Activated T-helper 17 cell treated with anti-CD3 and anti-CD28 coated beads, Interleukin-2, amount 50 U/mL, for 72 hours (primary cell): Measurements from ENCODE around the gene CBLIF. TPM values are rescaled to one million over a fixed set of nuclear protein-coding genes. Genes with fewer than 3 reads are reported as not detected.
"Not testable (repeated sequence)": the region's sequence is repeated elsewhere in the genome, so short reads cannot be mapped to it uniquely, and the experiment has no call there.

Experiments
- ATAC-seq: fragments of 150-1000 bp; cut with Tn5 transposase; replicated peaks from 2 replicates; pipeline ENCODE4 v1.10.0; 2021; ENCODE audit warnings: mild to moderate bottlenecking, moderate library complexity
- H3K27ac Mint-ChIP-seq: one replicate; pipeline ENCODE4 v1.8.0; 2022; ENCODE audit warnings: mixed read lengths
- H3K27me3 Mint-ChIP-seq: one replicate; pipeline ENCODE4 v1.8.0; 2022; ENCODE audit warnings: mixed read lengths
- H3K36me3 Mint-ChIP-seq: one replicate; pipeline ENCODE4 v1.8.0; 2022; ENCODE audit warnings: low read depth, mild to moderate bottlenecking, mixed read lengths
- H3K4me1 Mint-ChIP-seq: one replicate; pipeline ENCODE4 v1.8.0; 2022; ENCODE audit warnings: mixed read lengths
- H3K4me3 Mint-ChIP-seq: one replicate; pipeline ENCODE4 v1.8.0; 2022; ENCODE audit warnings: mild to moderate bottlenecking, mixed read lengths
- H3K9me3 Mint-ChIP-seq: one replicate; pipeline ENCODE4 v1.8.0; 2022; ENCODE audit warnings: mixed read lengths
- total RNA-seq, 2 donors: library from RNA; stranded (reverse); gene quantifications; one replicate each; pipeline ENCODE4 v1.2.3, GENCODE V29; 2022

The CBLIF gene
- total RNA-seq, 2 donors from 2014 or later, result not detected

GRCh38 chr11:59800390-59801025, 44.8 kb downstream of the CBLIF start:
- no peak for ATAC-seq
- Mint-ChIP-seq H3K27me3 (no peaks in the 10 kb centered on the region), H3K4me1 (no peaks in the 10 kb centered on the region), H3K27ac (no peak overlapping the region), H3K4me3 (no peak overlapping the region), H3K36me3 (peaks cover 39% of the 10 kb centered on the region), H3K9me3 (no peaks in the 10 kb centered on the region)

- no peak overlapping the region for H3K27ac Mint-ChIP-seq
- no peak for ATAC-seq
- H3K4me3 Mint-ChIP-seq, result no peak overlapping the region
- H3K27me3 Mint-ChIP-seq, result no peaks in the 10 kb centered on the region
- no peaks in the 10 kb centered on the region for H3K4me1 Mint-ChIP-seq
- no peaks in the 10 kb centered on the region for H3K9me3 Mint-ChIP-seq
- peaks cover 27% of the 10 kb centered on the region for H3K36me3 Mint-ChIP-seq
Observed at GRCh38 chr11:59794417-59794816, 50.9 kb downstream of the CBLIF start.

- ATAC-seq, result no peak
- Mint-ChIP-seq H3K9me3 (no peaks in the 10 kb centered on the region), H3K4me1 (no peaks in the 10 kb centered on the region), H3K27me3 (no peaks in the 10 kb centered on the region), H3K27ac (peak overlapping the region; percentile 0), H3K36me3 (peaks cover 40% of the 10 kb centered on the region), H3K4me3 (no peak overlapping the region)
Observed at GRCh38 chr11:59792507-59792906, 52.8 kb downstream of the CBLIF start.

GRCh38 chr11:59791639-59792038, 53.7 kb downstream of the CBLIF start:
- no peak for ATAC-seq
- Mint-ChIP-seq H3K9me3 (no peaks in the 10 kb centered on the region), H3K27me3 (peaks cover under 1% of the 10 kb centered on the region), H3K4me1 (peaks cover 2% of the 10 kb centered on the region), H3K4me3 (no peak overlapping the region), H3K27ac (no peak overlapping the region), H3K36me3 (peaks cover 34% of the 10 kb centered on the region)

- H3K36me3 Mint-ChIP-seq, result peaks cover 27% of the 10 kb centered on the region
- ATAC-seq, result no peak
- peaks cover 5% of the 10 kb centered on the region for H3K9me3 Mint-ChIP-seq
- H3K4me3 Mint-ChIP-seq, result no peak overlapping the region
- H3K27me3 Mint-ChIP-seq, result peaks cover 4% of the 10 kb centered on the region
- peak overlapping the region; percentile 9 for H3K27ac Mint-ChIP-seq
- peaks cover 11% of the 10 kb centered on the region for H3K4me1 Mint-ChIP-seq
Observed at GRCh38 chr11:59787816-59788215, 57.5 kb downstream of the CBLIF start.

- Mint-ChIP-seq H3K4me1 (peaks cover 11% of the 10 kb centered on the region), H3K4me3 (no peak overlapping the region), H3K9me3 (peaks cover 5% of the 10 kb centered on the region), H3K36me3 (peaks cover 21% of the 10 kb centered on the region), H3K27me3 (peaks cover 4% of the 10 kb centered on the region), H3K27ac (peak overlapping the region; percentile 9)
- no peak for ATAC-seq
Observed at GRCh38 chr11:59787255-59787588, 58.1 kb downstream of the CBLIF start.

GRCh38 chr11:59785818-59786217, 59.5 kb downstream of the CBLIF start:
- H3K4me1 Mint-ChIP-seq, result peaks cover 11% of the 10 kb centered on the region
- H3K36me3 Mint-ChIP-seq, result peaks cover 19% of the 10 kb centered on the region
- H3K27ac Mint-ChIP-seq, result no peak overlapping the region
- no peak overlapping the region for H3K4me3 Mint-ChIP-seq
- no peak for ATAC-seq
- peaks cover 4% of the 10 kb centered on the region for H3K27me3 Mint-ChIP-seq
- peaks cover 5% of the 10 kb centered on the region for H3K9me3 Mint-ChIP-seq

GRCh38 chr11:59784441-59784840, 60.9 kb downstream of the CBLIF start:
- Mint-ChIP-seq H3K36me3 (peaks cover 17% of the 10 kb centered on the region), H3K4me1 (peaks cover 11% of the 10 kb centered on the region), H3K27ac (peak overlapping the region; percentile 41), H3K4me3 (peak overlapping the region; percentile 34)
- H3K27me3 Mint-ChIP-seq, H3K9me3 Mint-ChIP-seq, ATAC-seq: not testable (repeated sequence)

- peak; percentile 87 for ATAC-seq
- Mint-ChIP-seq H3K36me3 (peaks cover 10% of the 10 kb centered on the region), H3K4me1 (peaks cover 11% of the 10 kb centered on the region), H3K27ac (peak overlapping the region; percentile 41), H3K9me3 (peaks cover 5% of the 10 kb centered on the region), H3K27me3 (peaks cover 4% of the 10 kb centered on the region), H3K4me3 (peak overlapping the region; percentile 34)
Observed at GRCh38 chr11:59783632-59784090, 61.6 kb downstream of the CBLIF start.

GRCh38 chr11:59782080-59782479, 63.2 kb downstream of the CBLIF start:
- Mint-ChIP-seq H3K27me3 (peaks cover 4% of the 10 kb centered on the region), H3K27ac (no peak overlapping the region), H3K36me3 (no peaks in the 10 kb centered on the region), H3K4me1 (peaks cover 11% of the 10 kb centered on the region), H3K9me3 (peaks cover 5% of the 10 kb centered on the region), H3K4me3 (no peak overlapping the region)
- no peak for ATAC-seq

GRCh38 chr11:59779487-59779886, 65.8 kb downstream of the CBLIF start:
- Mint-ChIP-seq H3K27ac (no peak overlapping the region), H3K36me3 (peaks cover 11% of the 10 kb centered on the region), H3K4me3 (no peak overlapping the region), H3K9me3 (peaks cover 4% of the 10 kb centered on the region), H3K4me1 (peaks cover 10% of the 10 kb centered on the region), H3K27me3 (no peaks in the 10 kb centered on the region)
- ATAC-seq, result no peak

Other genes starting within 250 kb of the CBLIF start
- 10 to 100 TPM; 31.0 to 33.0 TPM for gene OSBP, start 229.7 kb downstream of the CBLIF start, total RNA-seq
- gene PATL1, start 176.5 kb downstream of the CBLIF start, total RNA-seq, result 10 to 100 TPM; 57.6 to 81.1 TPM
- gene OR10V1, start 131.7 kb downstream of the CBLIF start, total RNA-seq, result not detected
- 10 to 100 TPM in 1 of 2 donors, 1 to 10 TPM in 1; 9.5 to 12.6 TPM for gene STX3, start 90.1 kb downstream of the CBLIF start, total RNA-seq
- gene MRPL16, start 34.7 kb downstream of the CBLIF start, total RNA-seq, result 10 to 100 TPM; 51.2 to 92.8 TPM
- gene TCN1, start 21.0 kb upstream of the CBLIF start, total RNA-seq, result not detected
- not detected for gene OOSP3, start 33.3 kb upstream of the CBLIF start, total RNA-seq
- not detected for gene OOSP1, start 92.9 kb upstream of the CBLIF start, total RNA-seq
- gene OOSP4A, start 118.5 kb upstream of the CBLIF start, total RNA-seq, result not detected
- not detected for gene OOSP4B, start 171.7 kb upstream of the CBLIF start, total RNA-seq
- not detected for gene OOSP2, start 194.9 kb upstream of the CBLIF start, total RNA-seq
- not detected for gene MS4A3, start 211.2 kb upstream of the CBLIF start, total RNA-seq
- gene MS4A2, start 243.2 kb upstream of the CBLIF start, total RNA-seq, result not detected